A673 (cell line): Measurements from ENCODE around the gene PLEKHG3. TPM values are rescaled to one million over a fixed set of nuclear protein-coding genes. Genes with fewer than 3 reads are reported as not detected.
"Not testable (repeated sequence)": the region's sequence is repeated elsewhere in the genome, so short reads cannot be mapped to it uniquely, and the experiment has no call there.

Source experiments
- BruUV-seq: library from RNA; stranded (reverse); fragments of 400-500 nt; replicated peaks from 2 replicates; lab custom pipeline; 2021; lab: Mats Ljungman, UMichigan
- CTCF ChIA-PET: fragments of 300-600 bp; sonication (Branson Sonifier 250); formaldehyde crosslinking; loops from one replicate; lab custom pipeline; 2022; ENCODE audit warnings: antibody characterized with exemption; lab: Charles Lee
- POLR2A ChIA-PET: fragments of 300-600 bp; sonication (Branson Sonifier 250); formaldehyde crosslinking; loops from one replicate; lab custom pipeline; 2022; ENCODE audit warnings: antibody characterized with exemption; ENCODE audit not compliant: low non-redundant PET; lab: Charles Lee
- DNase-seq: peaks from one replicate; pipeline ENCODE4 v3.0.0-alpha.2; 2015; ENCODE audit warnings: low spot score
- H3K27ac ChIP-seq: fragments of 200-600 bp; sonication (generic); 2 replicates; pipeline ENCODE4 v1.5.1; 2016; ENCODE audit warnings: mixed run types, low read depth, mild to moderate bottlenecking, mixed read lengths, antibody characterized with exemption, low read length; ENCODE audit not compliant: poor library complexity, severe bottlenecking
- H3K27me3 ChIP-seq: fragments of 200-600 bp; sonication (generic); replicated peaks from 2 replicates; pipeline ENCODE4 v1.6.1; 2017; ENCODE audit warnings: mixed run types, low read depth, mild to moderate bottlenecking, mixed read lengths, antibody characterized with exemption, low read length; ENCODE audit not compliant: insufficient read depth, poor library complexity
- H3K36me3 ChIP-seq: fragments of 200-600 bp; sonication (generic); 2 replicates; pipeline ENCODE4 v1.6.1; 2016; ENCODE audit warnings: mixed run types, mild to moderate bottlenecking, mixed read lengths, antibody characterized with exemption, low read length; ENCODE audit not compliant: insufficient read depth, poor library complexity, severe bottlenecking
- H3K4me1 ChIP-seq: fragments of 200-600 bp; sonication (generic); 2 replicates; pipeline ENCODE4 v1.6.1; 2017; ENCODE audit warnings: mixed run types, mild to moderate bottlenecking, mixed read lengths, antibody characterized with exemption, low read length; ENCODE audit not compliant: insufficient read depth, poor library complexity, severe bottlenecking
- H3K4me3 ChIP-seq: fragments of 200-600 bp; sonication (generic); 2 replicates; pipeline ENCODE4 v1.5.1; 2016; ENCODE audit warnings: low read depth, mixed run types, mild to moderate bottlenecking, mixed read lengths, low read length; ENCODE audit not compliant: poor library complexity, severe bottlenecking
- H3K9me3 ChIP-seq: fragments of 200-600 bp; sonication (generic); 2 replicates; pipeline ENCODE4 v1.6.1; 2016; ENCODE audit warnings: mixed run types, low read depth, mild to moderate bottlenecking, mixed read lengths, antibody characterized with exemption, low read length; ENCODE audit not compliant: poor library complexity, severe bottlenecking
- EZH2 ChIP-seq: fragments of 200-600 bp; sonication (generic); IDR thresholded peaks from 2 replicates; pipeline ENCODE4 v1.6.1; 2017; ENCODE audit warnings: borderline replicate concordance, low read depth, mild to moderate bottlenecking, mixed read lengths, antibody characterized with exemption, low read length; ENCODE audit not compliant: poor library complexity, severe bottlenecking
- intact Hi-C: fragments of 100-400 bp; cut with micrococcal nuclease; formaldehyde crosslinking; loops from one replicate; pipeline ENCODE4 v1.10.0; 2022; ENCODE audit not compliant: unreplicated experiment
- total RNA-seq: library from RNA; stranded (reverse); gene quantifications from 2 replicates; pipeline ENCODE4 v1.2.3, GENCODE V29; 2021
- TF ChIP-seq, protein P1 (sequence below): fragments of 300-800, 200-600 bp; sonication (generic); conservative IDR thresholded peaks from 2 replicates; pipeline ENCODE4 v1.5.1; 2017; ENCODE audit warnings: low read depth, mild to moderate bottlenecking, antibody characterized with exemption, low read length, moderate library complexity, mixed read lengths

The PLEKHG3 gene
- total RNA-seq, 1 experiment from 2014 or later: 29.6 TPM

DNA sequence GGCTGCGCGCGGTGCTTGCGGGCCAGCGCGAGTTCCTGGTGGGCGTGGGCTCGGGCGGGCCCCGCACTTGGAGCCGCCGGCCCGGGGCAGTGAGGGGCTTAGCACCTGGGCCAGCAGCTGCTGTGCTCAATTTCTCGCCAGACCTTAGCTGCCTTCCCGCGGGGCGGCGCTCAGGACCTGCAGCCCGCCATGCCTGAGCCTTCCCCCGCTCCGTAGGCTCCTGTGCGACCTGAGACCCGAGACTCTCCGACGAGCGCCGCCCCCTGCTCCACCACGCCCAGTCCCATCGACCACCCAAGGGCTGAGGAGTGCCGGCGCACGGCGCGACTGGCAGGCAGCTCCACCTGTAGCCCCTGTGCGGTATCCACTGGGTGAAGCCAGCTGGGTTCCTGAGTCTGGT lies 46.0 kb upstream of the PLEKHG3 start:
- H3K27ac ChIP-seq: no peak overlapping the region
- CTCF ChIA-PET: interaction anchor here (0.6 kb wide), 1 partner anchor 46 kb away, joined by 3 read pairs; the partner anchor contains the start of gene PLEKHG3
- H3K27me3 ChIP-seq: no peaks in the 10 kb centered on the region
- no TSS peak for BruUV-seq
- intact Hi-C loops: no loop called here
- no peak for TF ChIP-seq EZH2
- TF ChIP-seq, protein P1, sequence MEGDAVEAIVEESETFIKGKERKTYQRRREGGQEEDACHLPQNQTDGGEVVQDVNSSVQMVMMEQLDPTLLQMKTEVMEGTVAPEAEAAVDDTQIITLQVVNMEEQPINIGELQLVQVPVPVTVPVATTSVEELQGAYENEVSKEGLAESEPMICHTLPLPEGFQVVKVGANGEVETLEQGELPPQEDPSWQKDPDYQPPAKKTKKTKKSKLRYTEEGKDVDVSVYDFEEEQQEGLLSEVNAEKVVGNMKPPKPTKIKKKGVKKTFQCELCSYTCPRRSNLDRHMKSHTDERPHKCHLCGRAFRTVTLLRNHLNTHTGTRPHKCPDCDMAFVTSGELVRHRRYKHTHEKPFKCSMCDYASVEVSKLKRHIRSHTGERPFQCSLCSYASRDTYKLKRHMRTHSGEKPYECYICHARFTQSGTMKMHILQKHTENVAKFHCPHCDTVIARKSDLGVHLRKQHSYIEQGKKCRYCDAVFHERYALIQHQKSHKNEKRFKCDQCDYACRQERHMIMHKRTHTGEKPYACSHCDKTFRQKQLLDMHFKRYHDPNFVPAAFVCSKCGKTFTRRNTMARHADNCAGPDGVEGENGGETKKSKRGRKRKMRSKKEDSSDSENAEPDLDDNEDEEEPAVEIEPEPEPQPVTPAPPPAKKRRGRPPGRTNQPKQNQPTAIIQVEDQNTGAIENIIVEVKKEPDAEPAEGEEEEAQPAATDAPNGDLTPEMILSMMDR: no peak
- H3K4me1 ChIP-seq: no peaks in the 10 kb centered on the region
- no peak overlapping the region for H3K4me3 ChIP-seq
- POLR2A ChIA-PET: no interaction called here
- no peaks in the 10 kb centered on the region for H3K9me3 ChIP-seq
- no peaks in the 10 kb centered on the region for H3K36me3 ChIP-seq
- no peak for DNase-seq

DNA sequence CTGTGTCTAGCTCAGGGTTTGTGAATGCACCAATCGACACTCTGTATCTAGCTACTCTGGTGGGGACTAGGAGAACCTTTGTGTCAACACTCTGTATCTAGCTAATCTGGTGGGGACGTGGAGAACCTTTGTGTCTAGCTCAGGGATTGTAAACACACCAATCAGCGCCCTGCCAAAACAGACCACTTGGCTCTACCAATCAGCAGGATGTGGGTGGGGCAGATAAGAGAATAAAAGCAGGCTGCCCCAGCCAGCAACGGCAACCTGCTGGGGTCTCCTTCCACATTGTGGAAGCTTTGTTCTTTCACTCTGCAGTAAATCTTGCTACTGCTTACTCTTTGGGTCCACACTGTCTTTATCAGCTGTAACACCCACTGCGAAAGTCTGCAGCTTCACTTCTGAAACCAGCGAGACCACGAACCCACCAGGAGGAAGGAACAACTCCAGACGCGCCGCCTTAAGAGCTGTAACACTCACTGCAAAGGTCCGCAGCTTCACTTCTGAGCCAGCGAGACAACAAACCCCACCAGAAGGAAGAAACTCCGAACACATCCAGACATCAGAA lies 45.4 kb upstream of the PLEKHG3 start:
- DNase-seq, intact Hi-C loops, POLR2A ChIA-PET, H3K4me1 ChIP-seq, H3K27me3 ChIP-seq, H3K4me3 ChIP-seq, H3K27ac ChIP-seq, BruUV-seq, H3K9me3 ChIP-seq, H3K36me3 ChIP-seq: not testable (repeated sequence)
- CTCF ChIA-PET: interaction anchor here (0.6 kb wide), 1 partner anchor 45 kb away, joined by 3 read pairs; the partner anchor contains the start of gene PLEKHG3

DNA sequence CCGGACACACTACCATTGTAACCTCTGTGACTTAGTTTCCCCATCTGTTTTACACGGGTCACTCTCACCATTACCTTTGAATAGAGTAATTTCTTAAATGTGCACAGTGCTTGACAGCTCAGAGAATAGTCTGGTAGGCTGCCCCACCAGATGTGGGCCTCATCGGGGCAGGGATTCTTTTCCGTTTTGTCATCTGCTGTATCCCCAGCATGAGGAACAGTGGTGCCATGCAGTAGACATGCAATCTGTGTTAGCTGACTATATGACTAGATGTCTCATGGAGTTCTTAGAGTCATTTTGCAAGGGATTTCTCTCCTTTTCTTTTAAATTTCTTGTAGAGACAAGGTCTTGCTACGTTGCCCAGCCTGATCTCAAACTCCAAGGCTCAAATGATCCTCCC lies 44.9 kb upstream of the PLEKHG3 start:
- Histone ChIP-seq H3K27ac (no peak overlapping the region), H3K36me3 (no peaks in the 10 kb centered on the region), H3K27me3 (no peaks in the 10 kb centered on the region), H3K4me3 (no peak overlapping the region), H3K4me1 (no peaks in the 10 kb centered on the region), H3K9me3 (no peaks in the 10 kb centered on the region)
- intact Hi-C loops: no loop called here
- BruUV-seq: no TSS peak
- DNase-seq: no peak
- ChIA-PET CTCF (no interaction called here), POLR2A (no interaction called here)
- no peak for TF ChIP-seq EZH2
- TF ChIP-seq, protein P1: no peak

DNA sequence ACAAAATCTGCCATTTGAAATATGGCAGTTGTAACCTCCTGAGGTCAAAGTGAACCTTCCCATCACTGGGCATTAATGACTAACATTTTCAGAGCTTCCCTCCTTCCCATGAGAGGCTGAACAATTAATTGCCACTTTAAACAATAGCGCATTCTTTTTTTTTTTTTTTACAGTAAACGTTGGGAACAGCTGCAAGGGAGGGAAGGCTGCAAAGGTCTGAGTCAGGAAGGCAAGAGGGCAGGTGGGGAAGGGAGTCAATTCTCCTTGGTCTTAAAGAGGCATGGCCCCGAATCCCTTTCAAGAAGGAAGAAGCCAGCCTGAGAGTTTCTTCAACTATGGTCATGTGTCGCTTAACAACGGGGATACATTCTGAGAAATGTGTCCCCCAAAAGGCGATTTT lies 41.0 kb upstream of the PLEKHG3 start:
- no peak for TF ChIP-seq EZH2
- TF ChIP-seq, protein P1: no peak
- no peaks in the 10 kb centered on the region for H3K36me3 ChIP-seq
- H3K9me3 ChIP-seq: no peaks in the 10 kb centered on the region
- H3K4me1 ChIP-seq: no peaks in the 10 kb centered on the region
- intact Hi-C loops: no loop called here
- H3K4me3 ChIP-seq: no peak overlapping the region
- ChIA-PET CTCF (no interaction called here), POLR2A (no interaction called here)
- no peaks in the 10 kb centered on the region for H3K27me3 ChIP-seq
- no peak overlapping the region for H3K27ac ChIP-seq
- BruUV-seq: no TSS peak
- DNase-seq: no peak
